CD4-positive, alpha-beta T cell treated with Interleukin-15 for 1 hour (primary cell): ENCODE measurements around the gene MOXD1.

Source experiments
- DNase-seq: peaks from one replicate; pipeline ENCODE4 v3.0.0-alpha.2; 2020

Gene MOXD1

GRCh38 chr6:132400883-132401617 is at the start of gene MOXD1:
TSS of gene MOXD1 (minus strand) at chr6:132401475. CDS start at chr6:132401426, 49 bp downstream.
- no peak for DNase-seq

GRCh38 chr6:132446855-132447241 is 45.6 kb upstream of the MOXD1 start:
- DNase-seq = no peak

- DNase-seq = no peak
Observed at GRCh38 chr6:132446141-132446854, 45.0 kb upstream of the MOXD1 start.

- DNase-seq = no peak
Observed at GRCh38 chr6:132445201-132445951, 44.1 kb upstream of the MOXD1 start.

- no peak for DNase-seq
Observed at GRCh38 chr6:132443206-132443605, 41.9 kb upstream of the MOXD1 start.

- no peak for DNase-seq
Observed at GRCh38 chr6:132430110-132430509, 28.8 kb upstream of the MOXD1 start.

GRCh38 chr6:132425176-132425575 is 23.9 kb upstream of the MOXD1 start:
- no peak for DNase-seq

GRCh38 chr6:132423839-132424238 is 22.6 kb upstream of the MOXD1 start:
- DNase-seq = no peak

GRCh38 chr6:132418235-132418965 is 17.1 kb upstream of the MOXD1 start:
- no peak for DNase-seq

- DNase-seq = no peak
Observed at GRCh38 chr6:132414761-132415160, 13.5 kb upstream of the MOXD1 start.

GRCh38 chr6:132414322-132414721 is 13.0 kb upstream of the MOXD1 start:
- DNase-seq = no peak

GRCh38 chr6:132413499-132413802 is 12.2 kb upstream of the MOXD1 start:
- no peak for DNase-seq

GRCh38 chr6:132412656-132413498 is 11.6 kb upstream of the MOXD1 start:
- no peak for DNase-seq

GRCh38 chr6:132411296-132411695 is 10.0 kb upstream of the MOXD1 start:
- DNase-seq = no peak

- no peak for DNase-seq
Observed at GRCh38 chr6:132410830-132411229, 9.6 kb upstream of the MOXD1 start.

- no peak for DNase-seq
Observed at GRCh38 chr6:132405143-132405915, 4.1 kb upstream of the MOXD1 start.

GRCh38 chr6:132404736-132405135 is 3.5 kb upstream of the MOXD1 start:
- DNase-seq = no peak

GRCh38 chr6:132404330-132404729 is 3.1 kb upstream of the MOXD1 start:
- no peak for DNase-seq

GRCh38 chr6:132401618-132402285 is 477 bp upstream of the MOXD1 start:
- DNase-seq = no peak

- no peak for DNase-seq
Observed at GRCh38 chr6:132400555-132400882, 756 bp downstream of the MOXD1 start.
